H1 (cell line): ENCODE measurements around the gene SMARCC1. TPM values are rescaled to one million over a fixed set of nuclear protein-coding genes. Genes with fewer than 3 reads are reported as not detected.

Source experiments
- CTCF ChIA-PET: fragments of 300-600 bp; sonication (Branson Sonifier 250); formaldehyde crosslinking; loops from one replicate; lab custom pipeline; 2021; ENCODE audit not compliant: partially characterized antibody; lab: Charles Lee
- POLR2A ChIA-PET: fragments of 300-600 bp; sonication (Branson Sonifier 250); formaldehyde crosslinking; loops from one replicate; lab custom pipeline; 2021; ENCODE audit warnings: inconsistent platforms; ENCODE audit not compliant: partially characterized antibody; lab: Charles Lee
- DNase-seq, 2 experiments: peaks; one replicate each; pipeline versions ENCODE4 v3.0.0 to v3.0.0-alpha.2; 2010 to 2022; ENCODE audit warnings: low spot score in 2 of 2, low read depth in 1 of 2, mixed read lengths in 1 of 2
- FAIRE-seq: peaks from 2 replicates; lab custom pipeline; 2011; peaks lifted over from hg19 to GRCh38; lab: Jason Lieb, UNC
- H2AFZ ChIP-seq: 2 replicates; pipeline ENCODE4 v1.8.1; 2012; ENCODE audit warnings: low read length, inconsistent platforms
- H2AK5ac ChIP-seq: 2 replicates; pipeline ENCODE4 v1.6.1; 2013; ENCODE audit warnings: low read depth, low read length
- H2BK120ac ChIP-seq: replicated peaks from 2 replicates; pipeline ENCODE3; 2013; ENCODE audit warnings: low read depth, low read length, inconsistent platforms
- H2BK12ac ChIP-seq: 2 replicates; pipeline ENCODE4 v1.6.1; 2013; ENCODE audit warnings: low read depth, low read length
- H2BK15ac ChIP-seq: 2 replicates; pipeline ENCODE4 v1.6.1; 2013; ENCODE audit warnings: low read length
- H2BK20ac ChIP-seq: 2 replicates; pipeline ENCODE4 v1.6.1; 2013; ENCODE audit warnings: low read length
- H2BK5ac ChIP-seq: 2 replicates; pipeline ENCODE4 v1.6.1; 2013; ENCODE audit warnings: low read depth, low read length
- H3K14ac ChIP-seq: 2 replicates; pipeline ENCODE4 v1.6.1; 2013; ENCODE audit warnings: inconsistent platforms; ENCODE audit not compliant: insufficient read length
- H3K18ac ChIP-seq: 2 replicates; pipeline ENCODE4 v1.6.1; 2013; ENCODE audit warnings: low read length; ENCODE audit errors: extremely low read depth
- H3K23ac ChIP-seq: 2 replicates; pipeline ENCODE4 v1.6.1; 2013; ENCODE audit warnings: inconsistent platforms; ENCODE audit not compliant: insufficient read length
- H3K23me2 ChIP-seq: 2 replicates; pipeline ENCODE4 v1.6.1; 2013; ENCODE audit warnings: low read depth, low read length
- H3K27ac ChIP-seq: 2 replicates; pipeline ENCODE4 v1.6.1; 2011; ENCODE audit warnings: low read depth, low read length, inconsistent platforms
- H3K27me3 ChIP-seq, 4 experiments: replicated peaks in 1 of 4; 1 replicate in 1 of 4; 2 replicates in 3 of 4; pipeline versions ENCODE4 v1.6.1 to v1.8.1; 2011 to 2013; ENCODE audit warnings: low read length in 3 of 4, mild to moderate bottlenecking in 3 of 4, inconsistent platforms in 2 of 4, mixed read lengths in 2 of 4, moderate library complexity in 1 of 4; ENCODE audit not compliant: control insufficient read depth in 3 of 4, insufficient read depth in 3 of 4; ENCODE audit errors: extremely low read depth in 1 of 4
- H3K36me3 ChIP-seq, 4 experiments: 2 replicates each; pipeline versions ENCODE4 v1.6.1 to v1.8.1; 2011 to 2013; ENCODE audit warnings: mild to moderate bottlenecking in 4 of 4, low read length in 3 of 4, moderate library complexity in 2 of 4, control low read depth in 1 of 4, inconsistent platforms in 1 of 4; ENCODE audit not compliant: insufficient read depth in 4 of 4, control insufficient read depth in 2 of 4
- H3K4ac ChIP-seq: replicated peaks from 2 replicates; pipeline ENCODE3; 2013; ENCODE audit warnings: low read length, low read depth, mixed read lengths, inconsistent platforms; ENCODE audit not compliant: insufficient read length
- H3K4me1 ChIP-seq, 4 experiments: replicated peaks in 1 of 4; 1 replicate in 1 of 4; 2 replicates in 3 of 4; pipeline versions ENCODE4 v1.6.1 to v1.8.1; 2011 to 2013; ENCODE audit warnings: low read length in 3 of 4, inconsistent platforms in 2 of 4, mixed read lengths in 1 of 4; ENCODE audit not compliant: insufficient read depth in 4 of 4, control insufficient read depth in 3 of 4
- H3K4me2 ChIP-seq, 2 experiments: 2 replicates each; pipeline versions ENCODE4 v1.6.1 to v1.8.1; 2011 to 2013; ENCODE audit warnings: low read depth in 2 of 2, low read length in 2 of 2, control low read depth in 1 of 2, inconsistent platforms in 1 of 2, mild to moderate bottlenecking in 1 of 2; ENCODE audit not compliant: insufficient read depth in 1 of 2
- H3K4me3 ChIP-seq, 4 experiments: fragments of 200-600, 300-600 bp in 1 of 4; sonication (generic), shearing (Covaris generic), sonication (Bioruptor Twin) in 1 of 4; 2 replicates each; pipeline versions ENCODE4 v1.5.1 to v1.8.1; 2011 to 2016; ENCODE audit warnings: low read length in 4 of 4, low read depth in 3 of 4, control low read depth in 2 of 4, inconsistent platforms in 2 of 4, mild to moderate bottlenecking in 2 of 4, mixed read lengths in 1 of 4, moderate library complexity in 1 of 4; ENCODE audit not compliant: insufficient read depth in 2 of 4; ENCODE audit errors: extremely low read depth in 1 of 4
- H3K56ac ChIP-seq: replicated peaks from 2 replicates; pipeline ENCODE3; 2013; ENCODE audit warnings: low read depth, mild to moderate bottlenecking, mixed read lengths, low read length, inconsistent platforms; ENCODE audit not compliant: insufficient read length
- H3K79me1 ChIP-seq: 2 replicates; pipeline ENCODE4 v1.6.1; 2013; ENCODE audit warnings: low read depth, low read length, control low read depth
- H3K79me2 ChIP-seq, 2 experiments: 2 replicates each; pipeline versions ENCODE4 v1.6.1 to v1.8.1; 2012 to 2013; ENCODE audit warnings: low read length in 2 of 2, mild to moderate bottlenecking in 2 of 2, inconsistent platforms in 1 of 2; ENCODE audit not compliant: insufficient read depth in 2 of 2, control insufficient read depth in 1 of 2
- H3K9ac ChIP-seq, 4 experiments: replicated peaks in 1 of 4; 1 replicate in 1 of 4; 2 replicates in 3 of 4; pipeline versions ENCODE4 v1.6.1 to v1.8.1; 2011 to 2013; ENCODE audit warnings: low read depth in 3 of 4, low read length in 3 of 4, control low read depth in 2 of 4, mild to moderate bottlenecking in 2 of 4, moderate library complexity in 2 of 4, inconsistent platforms in 1 of 4; ENCODE audit errors: extremely low read depth in 1 of 4
- H3K9me3 ChIP-seq, 2 experiments: 2 replicates each; pipeline versions ENCODE4 v1.6.1 to v1.8.1; 2012 to 2013; ENCODE audit warnings: mild to moderate bottlenecking in 2 of 2, moderate library complexity in 2 of 2, control low read depth in 1 of 2, inconsistent platforms in 1 of 2, low read depth in 1 of 2, low read length in 1 of 2, mixed read lengths in 1 of 2; ENCODE audit not compliant: insufficient read depth in 2 of 2
- H4K20me1 ChIP-seq, 2 experiments: replicated peaks in 1 of 2; 2 replicates each; pipeline versions ENCODE3 to v1.8.1; 2011 to 2013; ENCODE audit warnings: inconsistent platforms in 2 of 2, low read length in 2 of 2, mild to moderate bottlenecking in 1 of 2; ENCODE audit not compliant: insufficient read depth in 2 of 2, control insufficient read depth in 1 of 2
- H4K5ac ChIP-seq: 2 replicates; pipeline ENCODE4 v1.6.1; 2013; ENCODE audit warnings: low read length, low read depth, mixed read lengths, inconsistent platforms; ENCODE audit not compliant: insufficient read length
- H4K8ac ChIP-seq: 2 replicates; pipeline ENCODE4 v1.8.0; 2013; ENCODE audit warnings: mild to moderate bottlenecking, moderate library complexity, low read length, inconsistent platforms; ENCODE audit not compliant: insufficient read depth; ENCODE audit errors: extremely low read depth
- H4K91ac ChIP-seq: replicated peaks from 2 replicates; pipeline ENCODE3; 2013; ENCODE audit warnings: low read length, mixed read lengths, inconsistent platforms; ENCODE audit not compliant: insufficient read length
- BCL11A ChIP-seq, 2 experiments: IDR thresholded peaks; one replicate each; pipeline ENCODE4 v1.6.1; 2011; ENCODE audit warnings: low read depth in 2 of 2, low read length in 2 of 2, mild to moderate bottlenecking in 2 of 2
- BRCA1 ChIP-seq: IDR thresholded peaks from 2 replicates; pipeline ENCODE4 v1.6.1; 2012; ENCODE audit warnings: low read depth, low read length, improper control_type of control experiment
- CBX5 ChIP-seq: fragments of 300-800, 300-1000 bp; sonication (generic); IDR thresholded peaks from 2 replicates; pipeline ENCODE4 v1.7.1; 2016; ENCODE audit warnings: antibody characterized with exemption, low read length, low read depth
- CEBPB ChIP-seq: IDR thresholded peaks from 2 replicates; pipeline ENCODE4 v1.6.1; 2012; ENCODE audit warnings: low read depth, low read length
- GABPA ChIP-seq: IDR thresholded peaks from 2 replicates; pipeline ENCODE4 v1.6.1; 2011; ENCODE audit warnings: mild to moderate bottlenecking, low read length, moderate library complexity, borderline replicate concordance; ENCODE audit not compliant: insufficient read depth
- HDAC6 ChIP-seq: IDR thresholded peaks from one replicate; pipeline ENCODE4 v1.7.1; 2012; ENCODE audit warnings: low read depth, mild to moderate bottlenecking, inconsistent platforms, low read length, moderate library complexity
- PHF8 ChIP-seq: fragments of 200-600 bp; sonication (generic); conservative IDR thresholded peaks from 2 replicates; pipeline ENCODE4 v1.7.1; 2012; ENCODE audit warnings: low read depth, mild to moderate bottlenecking, inconsistent platforms, low read length, moderate library complexity
- POLR2A ChIP-seq, 2 experiments: IDR thresholded peaks; 1 replicate in 1 of 2; 2 replicates in 1 of 2; pipeline ENCODE4 v1.6.1; 2011; ENCODE audit warnings: low read depth in 2 of 2, low read length in 2 of 2, mild to moderate bottlenecking in 2 of 2; ENCODE audit errors: control extremely low read depth in 1 of 2
- SP4 ChIP-seq: IDR thresholded peaks from 2 replicates; pipeline ENCODE4 v1.6.1; 2012; ENCODE audit warnings: low read length, inconsistent platforms
- ZNF274 ChIP-seq: IDR thresholded peaks from 2 replicates; pipeline ENCODE4 v1.7.0; 2012; ENCODE audit warnings: low read length, borderline replicate concordance; ENCODE audit errors: extremely low read depth
- WGBS, 2 experiments: shearing (Covaris generic) in 1 of 2; methylation state at CpG; one replicate each; pipeline versions ENCODE4 v1.1.6 to v1.1.7; 2013 to 2015; ENCODE audit warnings: low lambda C conversion rate in 2 of 2, mixed read lengths in 2 of 2, inconsistent platforms in 1 of 2, low coverage in 1 of 2, missing lambda C conversion rate in 1 of 2; ENCODE audit not compliant: insufficient replicate concordance in 2 of 2, insufficient coverage in 1 of 2, insufficient read length in 1 of 2; ENCODE audit errors: extremely low coverage in 1 of 2, missing lambda C conversion rate in 1 of 2; 5-methylcytosine and 5-hydroxymethylcytosine counted together
- polyA plus RNA-seq, 7 experiments: library from polyadenylated mRNA; depleted of rRNA in 3 of 7; stranded (reverse) in 5 of 7; unstranded in 2 of 7; fragments of >200 nt in 5 of 7; fragments of 200-250 nt in 2 of 7; gene quantifications; 1 replicate in 5 of 7; 2 replicates in 1 of 7; 4 replicates in 1 of 7; pipeline versions ENCODE4 v1.2.1 to v1.2.3, GENCODE V29; 2011 to 2013; ENCODE audit warnings: missing spikeins in 2 of 7, mixed read lengths in 2 of 7
- total RNA-seq: library from RNA; stranded (reverse); fragmentation: NEBNext Ultra II Directional; extraction: Animal tissue kit (Norgen Biotek cat#: 25700); gene quantifications from 2 replicates; pipeline ENCODE4 v1.2.1, GENCODE V29; 2021

SMARCC1 gene
- total and polyA plus RNA-seq, 2 of the 8 experiments (the other 6 are each of a cell fraction or from before 2014, with no cell fraction given), result 64.1 to 335 TPM

GRCh38 chr3:47743855-47744254 is 37.8 kb downstream of the SMARCC1 start:
- Histone ChIP-seq H3K36me3 (peaks cover 2 to 44% (median 18%) of the 10 kb centered on the region in 4 experiments; a peak in 7 of 8 replicates), H3K14ac (no peak overlapping the region), H3K79me1 (no peaks in the 10 kb centered on the region), H3K27me3 (no peaks in the 10 kb centered on the region), H4K20me1 (peaks cover 3 to 14% of the 10 kb centered on the region in 2 experiments), H2BK20ac (no peak overlapping the region), H4K8ac (no peak overlapping the region), H2AK5ac (no peak overlapping the region), H3K9me3 (no peaks in the 10 kb centered on the region), H4K91ac (no peak overlapping the region), H3K56ac (no peak overlapping the region), H2BK15ac (no peak overlapping the region), H3K23me2 (no peaks in the 10 kb centered on the region), H2AFZ (no peak overlapping the region), H3K9ac (no peak overlapping the region), H3K79me2 (peaks cover 3 to 99% of the 10 kb centered on the region in 2 experiments)
- CTCF ChIA-PET, result interaction anchor here (0.9 kb wide), 1 partner anchor 9 kb away, joined by 4 read pairs; no protein-coding TSS in a partner anchor
- FAIRE-seq, result no peak
- WGBS, 2 experiments, result 94% methylated on average over 5 of the region's 5 CpGs; no CpG with 5 or more reads in 1 of the 2 experiments
- no peak for TF ChIP-seq HDAC6
- TF ChIP-seq CBX5, result no peak
- TF ChIP-seq PHF8, result no peak
- no peak for TF ChIP-seq BRCA1
- no peak for TF ChIP-seq BCL11A (IDR thresholded peaks at IDR 0.05; ENCODE audit: low read depth in 2 of 2, low read length in 2 of 2)
- TF ChIP-seq POLR2A (IDR thresholded peaks at IDR 0.05; ENCODE audit: control extremely low read depth in 1 of 2, low read depth in 2 of 2, low read length in 2 of 2), result no peak
- TF ChIP-seq ZNF274, result no peak
- no peak for TF ChIP-seq GABPA
- no peak for TF ChIP-seq CEBPB
- no peak for TF ChIP-seq SP4
- TF ChIP-seq, all 59 proteins: peak for 0
- no peak overlapping the region for H3K23ac ChIP-seq
- no peak overlapping the region for H3K27ac ChIP-seq
- no peak overlapping the region for H2BK12ac ChIP-seq
- POLR2A ChIA-PET, result no interaction called here
- no peak overlapping the region for H3K4me3 ChIP-seq
- H3K18ac ChIP-seq, result no peak overlapping the region
- H2BK5ac ChIP-seq, result no peak overlapping the region
- H3K4ac ChIP-seq, result no peak overlapping the region
- H3K4me1 ChIP-seq, result no peaks in the 10 kb centered on the region
- DNase-seq, result no peak
- H4K5ac ChIP-seq, result no peak overlapping the region
- no peak overlapping the region for H2BK120ac ChIP-seq
- H3K4me2 ChIP-seq, result no peak overlapping the region
